GM18498 (cell line): Measurements from ENCODE around the gene PFDN1.

Experiments
- ATAC-seq: cut with Tn5 transposase; IDR thresholded peaks from one replicate; pipeline ENCODE4 v1.9.1; 2021; ENCODE audit warnings: mild to moderate bottlenecking, moderate library complexity; ENCODE audit not compliant: unreplicated experiment

The PFDN1 gene

GRCh38 chr5:140298183-140298601, 4.7 kb downstream of the PFDN1 start:
- ATAC-seq, result no peak

- ATAC-seq, result no peak
Measured at GRCh38 chr5:140297283-140297682, 5.6 kb downstream of the PFDN1 start.

GRCh38 chr5:140296289-140296688, 6.6 kb downstream of the PFDN1 start:
- no peak for ATAC-seq

GRCh38 chr5:140295414-140295813, 7.5 kb downstream of the PFDN1 start:
- ATAC-seq, result no peak

- no peak for ATAC-seq
Measured at GRCh38 chr5:140294753-140295152, 8.1 kb downstream of the PFDN1 start.

GRCh38 chr5:140293849-140294100, 9.1 kb downstream of the PFDN1 start:
- ATAC-seq, result no peak

- no peak for ATAC-seq
Measured at GRCh38 chr5:140293091-140293848, 9.6 kb downstream of the PFDN1 start.

- no peak for ATAC-seq
Measured at GRCh38 chr5:140292212-140293036, 10.5 kb downstream of the PFDN1 start.

GRCh38 chr5:140287801-140288521, 14.9 kb downstream of the PFDN1 start:
- ATAC-seq, result no peak

- no peak for ATAC-seq
Measured at GRCh38 chr5:140286424-140286823, 16.5 kb downstream of the PFDN1 start.

- ATAC-seq, result no peak
Measured at GRCh38 chr5:140284013-140284412, 18.9 kb downstream of the PFDN1 start.

GRCh38 chr5:140282266-140282665, 20.6 kb downstream of the PFDN1 start:
- ATAC-seq, result no peak

- ATAC-seq, result no peak
Measured at GRCh38 chr5:140275837-140276236, 27.1 kb downstream of the PFDN1 start.

GRCh38 chr5:140273401-140273877, 29.5 kb downstream of the PFDN1 start:
- ATAC-seq, result no peak

GRCh38 chr5:140270008-140270407, 32.9 kb downstream of the PFDN1 start:
- ATAC-seq, result no peak

- no peak for ATAC-seq
Measured at GRCh38 chr5:140267559-140268018, 35.3 kb downstream of the PFDN1 start.

- ATAC-seq, result no peak
Measured at GRCh38 chr5:140267201-140267540, 35.7 kb downstream of the PFDN1 start.

- ATAC-seq, result no peak
Measured at GRCh38 chr5:140266471-140267200, 36.3 kb downstream of the PFDN1 start.

- no peak for ATAC-seq
Measured at GRCh38 chr5:140265845-140266244, 37.1 kb downstream of the PFDN1 start.

- no peak for ATAC-seq
Measured at GRCh38 chr5:140262839-140263238, 40.1 kb downstream of the PFDN1 start.

- no peak for ATAC-seq
Measured at GRCh38 chr5:140262221-140262620, 40.7 kb downstream of the PFDN1 start.
